Adipocyte (in vitro differentiated cells): ENCODE data around the gene PRR3.

ENCODE experiments used
- DNase-seq: peaks from one replicate; pipeline ENCODE4 v3.0.0-alpha.2; 2015; ENCODE audit warnings: low read depth
- H3K27me3 ChIP-seq: replicated peaks from 2 replicates; pipeline ENCODE4 v1.7.0; 2013; ENCODE audit warnings: mild to moderate bottlenecking, low read length, moderate library complexity; ENCODE audit not compliant: control insufficient read depth, insufficient read depth
- H3K36me3 ChIP-seq: 2 replicates; pipeline ENCODE4 v1.7.0; 2013; ENCODE audit warnings: low read length, mild to moderate bottlenecking, moderate library complexity; ENCODE audit not compliant: control insufficient read depth, insufficient read depth, severe bottlenecking
- H3K4me1 ChIP-seq: 2 replicates; pipeline ENCODE4 v1.7.0; 2013; ENCODE audit warnings: mild to moderate bottlenecking, low read length, moderate library complexity; ENCODE audit not compliant: control insufficient read depth, insufficient read depth
- H3K4me3 ChIP-seq: 2 replicates; pipeline ENCODE4 v1.7.0; 2013; ENCODE audit warnings: mild to moderate bottlenecking, low read length, moderate library complexity
- H3K9ac ChIP-seq: 2 replicates; pipeline ENCODE4 v1.7.0; 2013; ENCODE audit warnings: mild to moderate bottlenecking, low read length, moderate library complexity
- H3K9me3 ChIP-seq: 2 replicates; pipeline ENCODE4 v1.7.0; 2013; ENCODE audit warnings: mild to moderate bottlenecking, low read length, moderate library complexity; ENCODE audit not compliant: control insufficient read depth

The PRR3 gene

DNA sequence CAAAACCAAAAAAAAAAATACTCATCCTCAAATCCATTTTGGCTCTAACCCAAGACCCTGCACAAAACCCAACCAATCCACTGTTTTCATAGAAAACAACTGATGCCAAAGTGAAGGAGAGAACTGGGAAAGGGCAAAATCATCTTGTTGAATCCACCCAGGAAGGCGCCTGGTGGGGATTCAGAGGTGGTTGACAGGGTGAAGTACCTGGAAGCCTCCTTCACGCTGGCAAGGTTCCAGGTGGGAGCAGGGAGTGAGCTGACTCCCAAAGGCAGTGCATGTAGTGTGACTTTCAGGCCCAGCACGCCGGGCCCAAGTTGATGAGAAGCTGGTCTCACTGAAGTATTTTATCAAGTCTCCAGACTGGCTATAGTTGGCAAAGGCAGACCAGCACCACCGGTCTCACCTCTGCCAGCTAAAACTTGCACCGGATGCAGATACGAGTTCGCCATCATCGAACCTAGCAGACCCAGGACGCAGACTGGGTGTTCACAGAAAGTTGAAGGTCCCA lies 43.4 kb downstream of the PRR3 start:
- no peaks in the 10 kb centered on the region for H3K9me3 ChIP-seq
- H3K4me1 ChIP-seq: no peaks in the 10 kb centered on the region
- H3K9ac ChIP-seq: no peak overlapping the region
- no peak overlapping the region for H3K4me3 ChIP-seq
- H3K27me3 ChIP-seq: no peaks in the 10 kb centered on the region
- H3K36me3 ChIP-seq: peaks cover 55% of the 10 kb centered on the region
- no peak for DNase-seq

DNA sequence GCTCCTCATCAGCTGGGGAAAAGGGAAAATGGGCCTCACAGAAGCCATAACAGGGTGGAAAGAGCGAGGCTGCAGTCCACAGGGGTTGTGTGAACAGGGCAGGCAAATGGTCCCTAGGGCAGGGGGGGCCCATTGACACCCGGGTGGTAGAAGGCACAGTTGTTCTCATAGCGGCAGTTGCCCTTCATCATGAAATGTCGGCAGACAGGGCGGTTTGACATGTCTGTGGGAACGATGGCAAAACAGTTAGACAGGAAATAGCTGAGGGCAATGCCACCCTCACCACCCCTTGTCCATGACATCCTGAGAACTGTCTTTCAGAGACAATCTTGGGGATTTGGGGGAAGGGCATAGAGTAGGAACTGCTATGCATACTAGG lies 44.3 kb downstream of the PRR3 start:
- peaks cover under 1% of the 10 kb centered on the region for H3K4me1 ChIP-seq
- H3K4me3 ChIP-seq: no peak overlapping the region
- no peak for DNase-seq
- no peak overlapping the region for H3K9ac ChIP-seq
- no peaks in the 10 kb centered on the region for H3K27me3 ChIP-seq
- H3K9me3 ChIP-seq: no peaks in the 10 kb centered on the region
- peaks cover 63% of the 10 kb centered on the region for H3K36me3 ChIP-seq

DNA sequence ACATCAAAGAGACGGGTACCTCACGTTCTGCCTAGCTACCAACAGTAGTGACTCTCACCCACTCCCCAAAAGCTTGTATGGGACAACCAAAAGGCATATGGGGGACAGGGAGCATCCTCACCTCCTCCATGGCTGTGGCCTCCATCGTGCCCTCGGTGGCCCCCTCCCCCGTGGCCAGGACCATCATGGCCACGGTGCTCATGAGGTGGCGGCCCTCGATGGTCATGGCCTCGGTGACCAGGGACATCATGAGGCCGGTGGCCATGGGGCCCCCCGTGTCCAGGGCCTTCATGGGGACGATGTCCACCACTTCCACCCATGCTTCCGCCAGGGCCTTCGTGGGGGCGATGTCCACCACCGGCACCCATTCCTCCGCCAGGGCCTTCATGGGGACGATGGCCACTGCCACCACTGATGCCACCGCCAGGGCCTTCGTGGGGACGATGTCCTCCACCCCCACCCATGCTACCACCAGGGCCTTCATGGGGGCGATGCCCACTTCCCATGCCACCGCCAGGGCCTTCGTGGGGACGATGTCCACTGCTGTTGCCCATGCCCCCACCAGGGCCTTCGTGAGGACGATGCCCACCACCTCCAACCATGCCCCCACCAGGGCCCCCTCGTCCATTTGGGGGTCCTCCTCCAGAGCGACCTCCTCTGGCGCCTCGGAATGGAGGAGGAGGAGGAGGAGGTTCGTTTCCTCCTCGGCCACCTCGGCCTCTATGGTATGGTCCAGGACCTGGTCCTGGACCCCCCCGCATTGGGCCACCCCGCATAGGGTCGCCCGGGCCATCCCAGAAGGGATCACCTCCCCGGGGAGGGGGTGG lies 44.9 kb downstream of the PRR3 start:
- DNase-seq: no peak
- H3K4me1 ChIP-seq: peaks cover 6% of the 10 kb centered on the region
- H3K9me3 ChIP-seq: no peaks in the 10 kb centered on the region
- H3K27me3 ChIP-seq: no peaks in the 10 kb centered on the region
- H3K9ac ChIP-seq: no peak overlapping the region
- H3K4me3 ChIP-seq: no peak overlapping the region
- peaks cover 69% of the 10 kb centered on the region for H3K36me3 ChIP-seq

- H3K36me3 ChIP-seq: peaks cover 87% of the 10 kb centered on the region
- no peak overlapping the region for H3K9ac ChIP-seq
- H3K4me3 ChIP-seq: no peak overlapping the region
- H3K27me3 ChIP-seq: no peaks in the 10 kb centered on the region
- peaks cover 16% of the 10 kb centered on the region for H3K4me1 ChIP-seq
- no peak for DNase-seq
- H3K9me3 ChIP-seq: no peaks in the 10 kb centered on the region
Observed at GRCh38 chr6:30603961-30604360, 46.9 kb downstream of the PRR3 start.

DNA sequence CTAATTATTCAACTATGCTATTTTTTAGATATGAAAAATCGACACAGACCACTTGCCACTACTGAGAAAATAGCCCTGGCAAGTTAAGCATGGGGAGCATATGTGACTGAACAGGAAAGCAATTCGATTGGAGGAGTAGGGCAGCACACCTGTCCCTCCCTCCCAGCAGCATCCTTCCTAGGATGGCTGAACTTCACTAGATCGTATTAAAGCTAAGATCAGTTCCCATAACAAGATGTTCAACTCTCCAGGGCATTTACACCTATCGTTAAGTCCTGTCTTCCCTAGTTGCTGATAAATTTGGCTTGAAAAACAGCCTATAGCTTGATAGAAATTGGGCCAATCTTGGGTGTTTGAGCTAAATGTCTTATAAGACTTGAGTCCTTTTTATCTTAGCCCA lies 53.0 kb downstream of the PRR3 start:
- peaks cover 59% of the 10 kb centered on the region for H3K4me1 ChIP-seq
- no peak overlapping the region for H3K4me3 ChIP-seq
- H3K9me3 ChIP-seq: no peaks in the 10 kb centered on the region
- H3K9ac ChIP-seq: no peak overlapping the region
- peaks cover 43% of the 10 kb centered on the region for H3K36me3 ChIP-seq
- H3K27me3 ChIP-seq: no peaks in the 10 kb centered on the region
- no peak for DNase-seq

DNA sequence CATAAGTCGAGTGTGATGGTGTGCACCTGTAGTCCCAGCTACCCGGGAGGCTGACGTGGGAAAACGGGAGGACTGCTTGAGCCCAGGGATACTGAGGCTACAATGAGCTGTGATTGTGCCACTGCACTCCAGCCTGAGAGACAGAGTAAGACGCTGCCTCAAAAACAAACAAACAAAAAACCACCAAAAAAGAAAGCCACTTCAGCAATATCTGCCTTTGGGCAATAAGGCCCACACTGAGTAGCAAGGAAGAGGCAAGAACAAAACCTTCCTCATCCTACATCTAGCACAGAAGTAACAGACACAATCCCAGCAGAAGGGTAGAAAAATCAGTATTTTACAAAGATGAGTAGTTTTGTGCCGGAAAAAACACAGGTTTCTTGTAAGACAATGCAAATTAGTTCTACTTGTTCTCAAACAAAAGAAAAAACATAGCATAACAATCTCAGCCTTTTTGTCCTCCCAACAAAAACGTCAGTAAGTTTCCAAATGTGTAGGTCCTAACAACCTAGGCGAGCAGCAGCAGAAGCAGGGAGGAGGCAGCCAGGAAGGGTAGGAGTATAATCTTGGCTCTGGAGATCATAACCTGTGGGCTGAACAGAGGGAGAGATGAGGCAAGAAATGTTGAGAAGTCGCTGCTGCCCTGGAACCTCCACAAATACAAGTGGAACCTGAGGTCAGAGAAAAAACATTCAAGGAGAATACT lies 54.2 kb downstream of the PRR3 start:
- Histone ChIP-seq H3K4me3 (no peak overlapping the region), H3K9ac (no peak overlapping the region), H3K27me3 (no peaks in the 10 kb centered on the region), H3K36me3 (peaks cover 40% of the 10 kb centered on the region), H3K4me1 (peaks cover 59% of the 10 kb centered on the region), H3K9me3 (no peaks in the 10 kb centered on the region)
- DNase-seq: no peak

- H3K4me1 ChIP-seq: peaks cover 54% of the 10 kb centered on the region
- H3K9me3 ChIP-seq: no peaks in the 10 kb centered on the region
- H3K9ac ChIP-seq: no peak overlapping the region
- no peak for DNase-seq
- H3K4me3 ChIP-seq: no peak overlapping the region
- H3K36me3 ChIP-seq: peaks cover 40% of the 10 kb centered on the region
- H3K27me3 ChIP-seq: no peaks in the 10 kb centered on the region
Observed at GRCh38 chr6:30611856-30612194, 54.7 kb downstream of the PRR3 start.

- no peaks in the 10 kb centered on the region for H3K9me3 ChIP-seq
- peak; percentile 65 for DNase-seq
- peaks cover 51% of the 10 kb centered on the region for H3K4me1 ChIP-seq
- no peaks in the 10 kb centered on the region for H3K27me3 ChIP-seq
- H3K36me3 ChIP-seq: peaks cover 38% of the 10 kb centered on the region
- H3K9ac ChIP-seq: no peak overlapping the region
- H3K4me3 ChIP-seq: no peak overlapping the region
Observed at GRCh38 chr6:30612213-30612612, 55.1 kb downstream of the PRR3 start.

DNA sequence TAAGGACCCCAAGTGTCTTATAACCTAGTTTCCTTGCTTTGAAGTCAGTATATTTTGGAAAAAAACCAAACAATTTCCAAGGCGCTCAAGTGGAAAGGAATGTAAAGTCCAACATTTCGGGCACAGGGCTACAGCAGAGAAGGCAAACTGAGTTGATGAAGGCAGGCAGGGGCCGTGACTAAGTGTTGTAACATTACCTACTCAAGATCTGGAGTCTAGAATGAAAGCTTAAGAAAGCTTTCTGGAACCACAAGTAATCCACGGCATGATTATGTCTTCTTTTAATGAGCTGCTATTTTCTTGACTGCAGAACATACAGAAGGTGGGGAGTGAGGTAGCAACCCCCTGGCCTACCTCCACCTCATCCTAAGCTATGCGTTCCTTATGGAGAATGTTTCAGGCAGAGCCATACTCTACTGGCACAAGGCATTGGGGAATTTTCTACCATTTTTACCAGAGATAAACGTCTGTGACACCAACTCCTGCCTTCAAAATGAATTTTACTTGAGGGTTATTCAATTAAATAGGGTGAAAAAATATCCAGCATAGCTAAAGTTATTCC lies 55.7 kb downstream of the PRR3 start:
- peaks cover 32% of the 10 kb centered on the region for H3K36me3 ChIP-seq
- peak; percentile 69 for DNase-seq
- H3K4me3 ChIP-seq: no peak overlapping the region
- H3K27me3 ChIP-seq: no peaks in the 10 kb centered on the region
- no peaks in the 10 kb centered on the region for H3K9me3 ChIP-seq
- peaks cover 45% of the 10 kb centered on the region for H3K4me1 ChIP-seq
- H3K9ac ChIP-seq: peak overlapping the region; percentile 98
